Stimulated activated CD4-positive, alpha-beta T cell treated with anti-CD3 and anti-CD28 coated beads, Interleukin-1b, Interleukin-23, amount 100 ng/mL, for 48 hours (primary cell): ENCODE results near the gene LRRC66.
A peak's percentile ranks its signal among the peaks of the same experiment; 100 is the strongest.

Experiments used
- DNase-seq: peaks from one replicate; pipeline ENCODE4 v3.0.0-alpha.2; 2020

Gene LRRC66

GRCh38 chr4:52019936-52020657 lies at the start of gene LRRC66:
Gene LRRC66 (minus strand): TSS chr4:52020363. CDS start chr4:52017613, 2,750 bp downstream.
- no peak for DNase-seq

GRCh38 chr4:52069571-52069970 lies 49.4 kb upstream of the LRRC66 start:
- DNase-seq, result no peak

GRCh38 chr4:52059372-52059771 lies 39.2 kb upstream of the LRRC66 start:
- no peak for DNase-seq

GRCh38 chr4:52058275-52058674 lies 38.1 kb upstream of the LRRC66 start:
- DNase-seq, result no peak

- DNase-seq, result no peak
These were observed 37.0 kb upstream of the LRRC66 start for GRCh38 chr4:52057196-52057595.

GRCh38 chr4:52054254-52054653 lies 34.1 kb upstream of the LRRC66 start:
- no peak for DNase-seq

- no peak for DNase-seq
These were observed 32.3 kb upstream of the LRRC66 start for GRCh38 chr4:52052475-52052780.

- DNase-seq, result no peak
These were observed 31.7 kb upstream of the LRRC66 start for GRCh38 chr4:52051615-52052474.

- no peak for DNase-seq
These were observed 31.1 kb upstream of the LRRC66 start, which contains the start of gene SPATA18 for GRCh38 chr4:52051213-52051614. Gene SPATA18 (plus strand): TSS chr4:52051304. CDS start chr4:52051705, 401 bp downstream.

GRCh38 chr4:52049266-52049665 lies 29.1 kb upstream of the LRRC66 start:
- no peak for DNase-seq

- no peak for DNase-seq
These were observed 24.9 kb upstream of the LRRC66 start for GRCh38 chr4:52045028-52045427.

- peak; percentile 68 for DNase-seq
These were observed 18.1 kb upstream of the LRRC66 start, which contains the start of gene SGCB for GRCh38 chr4:52038103-52038912. Gene SGCB (minus strand): TSS chr4:52038299. CDS start chr4:52038259, 40 bp downstream.

GRCh38 chr4:52037689-52038102 lies 17.5 kb upstream of the LRRC66 start:
- DNase-seq, result peak; percentile 7

- no peak for DNase-seq
These were observed 16.8 kb upstream of the LRRC66 start for GRCh38 chr4:52036886-52037530.

GRCh38 chr4:52035190-52035589 lies 15.0 kb upstream of the LRRC66 start:
- DNase-seq, result no peak

- no peak for DNase-seq
These were observed 11.8 kb upstream of the LRRC66 start for GRCh38 chr4:52032005-52032404.

GRCh38 chr4:52028970-52029369 lies 8.8 kb upstream of the LRRC66 start:
- DNase-seq, result no peak

- DNase-seq, result no peak
These were observed 2.3 kb downstream of the LRRC66 start for GRCh38 chr4:52017814-52018213.

GRCh38 chr4:52016981-52017380 lies 3.2 kb downstream of the LRRC66 start:
- no peak for DNase-seq

GRCh38 chr4:52015366-52015765 lies 4.8 kb downstream of the LRRC66 start:
- no peak for DNase-seq

GRCh38 chr4:52014903-52015302 lies 5.3 kb downstream of the LRRC66 start:
- no peak for DNase-seq

GRCh38 chr4:52012651-52013050 lies 7.5 kb downstream of the LRRC66 start:
- no peak for DNase-seq

- DNase-seq, result no peak
These were observed 9.2 kb downstream of the LRRC66 start for GRCh38 chr4:52010986-52011385.
